Activated CD4-positive, CD25-positive, alpha-beta regulatory T cell (primary cell): ENCODE measurements around the gene C14orf119.

Source experiments
- DNase-seq, 4 experiments: peaks; one replicate each; lab custom pipeline; 2025; lab: John Stamatoyannopoulos, UW

Gene C14orf119

GRCh38 chr14:23095196-23096108 lies at the start of gene C14orf119:
Gene C14orf119, plus strand, starts transcription at chr14:23095505. Its CDS starts 2,154 bp downstream, at chr14:23097659.
- no peak for DNase-seq

GRCh38 chr14:23047034-23047634 lies 48.2 kb upstream of the C14orf119 start:
- no peak for DNase-seq

- no peak for DNase-seq
Measured at GRCh38 chr14:23047751-23048693, 47.3 kb upstream of the C14orf119 start.

GRCh38 chr14:23049011-23049410 lies 46.3 kb upstream of the C14orf119 start:
- no peak for DNase-seq

- DNase-seq: no peak
Measured at GRCh38 chr14:23051141-23052057, 43.9 kb upstream of the C14orf119 start.

- DNase-seq: no peak
Measured at GRCh38 chr14:23052182-23052623, 43.1 kb upstream of the C14orf119 start.

GRCh38 chr14:23052671-23053070 lies 42.6 kb upstream of the C14orf119 start:
- no peak for DNase-seq

- no peak for DNase-seq
Measured at GRCh38 chr14:23053426-23053825, 41.9 kb upstream of the C14orf119 start.

- DNase-seq: no peak
Measured at GRCh38 chr14:23054000-23054811, 41.1 kb upstream of the C14orf119 start.

- DNase-seq: no peak
Measured at GRCh38 chr14:23055147-23055550, 40.2 kb upstream of the C14orf119 start.

- no peak for DNase-seq
Measured at GRCh38 chr14:23055621-23056144, 39.6 kb upstream of the C14orf119 start.

GRCh38 chr14:23056145-23056955 lies 39.0 kb upstream of the C14orf119 start:
- no peak for DNase-seq

- DNase-seq: no peak
Measured at GRCh38 chr14:23056956-23057756, 38.1 kb upstream of the C14orf119 start, which contains the start of gene CDH24. Gene CDH24, minus strand, starts transcription at chr14:23057520. Its CDS starts 1,787 bp downstream, at chr14:23055733.

GRCh38 chr14:23057757-23058653 lies 37.3 kb upstream of the C14orf119 start:
- no peak for DNase-seq

- no peak for DNase-seq
Measured at GRCh38 chr14:23058654-23059504, 36.4 kb upstream of the C14orf119 start.
